Spleen (tissue), 11 donors: ENCODE measurements around the gene SLC39A11. TPM values are rescaled to one million over a fixed set of nuclear protein-coding genes. Genes with fewer than 3 reads are reported as not detected.
"Not testable (repeated sequence)": the region's sequence is repeated elsewhere in the genome, so short reads cannot be mapped to it uniquely, and the experiment has no call there.

Experiments used
- DNase-seq: peaks from one replicate; pipeline ENCODE4 v3.0.0-alpha.2; 2020
- H3K27ac ChIP-seq, 8 donors: fragments of 200-600 bp; sonication (generic) in 7 of 8; 1 replicate in 4 of 8; 2 replicates in 4 of 8; pipeline versions ENCODE4 v1.5.0 to v1.8.0; 2016 to 2021; ENCODE audit warnings: inconsistent platforms in 4 of 8, mild to moderate bottlenecking in 4 of 8, moderate library complexity in 1 of 8
- H3K27me3 ChIP-seq, 7 donors: fragments of 200-600 bp; sonication (generic) in 6 of 7; replicated peaks in 1 of 7; 1 replicate in 4 of 7; 2 replicates in 3 of 7; pipeline versions ENCODE4 v1.5.0 to v1.8.0; 2016 to 2021; ENCODE audit warnings: inconsistent platforms in 3 of 7, mild to moderate bottlenecking in 1 of 7
- H3K36me3 ChIP-seq, 6 donors: fragments of 200-600 bp; sonication (generic) in 5 of 6; 1 replicate in 4 of 6; 2 replicates in 2 of 6; pipeline versions ENCODE4 v1.5.0 to v1.8.0; 2016 to 2021; ENCODE audit warnings: inconsistent platforms in 2 of 6
- H3K4me1 ChIP-seq, 6 donors: fragments of 200-600 bp; sonication (generic) in 5 of 6; 1 replicate in 3 of 6; 2 replicates in 3 of 6; pipeline versions ENCODE4 v1.5.0 to v1.8.0; 2016 to 2021; ENCODE audit warnings: inconsistent platforms in 3 of 6
- H3K4me3 ChIP-seq, 8 donors: fragments of 200-600 bp; sonication (generic) in 7 of 8; 1 replicate in 4 of 8; 2 replicates in 4 of 8; pipeline versions ENCODE4 v1.5.0 to v1.8.0; 2016 to 2021; ENCODE audit warnings: inconsistent platforms in 4 of 8, mild to moderate bottlenecking in 4 of 8, moderate library complexity in 2 of 8
- H3K9me3 ChIP-seq, 8 donors: fragments of 200-600 bp; sonication (generic) in 7 of 8; 1 replicate in 4 of 8; 2 replicates in 4 of 8; pipeline versions ENCODE4 v1.5.0 to v1.8.0; 2016 to 2021; ENCODE audit warnings: inconsistent platforms in 4 of 8
- CTCF ChIP-seq, 11 experiments: fragments of 200-600 bp in 7 of 11; fragments of 450-650 bp in 4 of 11; sonication (generic) in 4 of 11; IDR thresholded peaks in 8 of 11; conservative IDR thresholded peaks in 3 of 11; 1 replicate in 7 of 11; 2 replicates in 4 of 11; pipeline versions ENCODE4 v1.4.0 to v1.8.0; 2016 to 2021; ENCODE audit warnings: antibody characterized with exemption in 11 of 11, inconsistent platforms in 4 of 11, mild to moderate bottlenecking in 1 of 11
- POLR2A ChIP-seq, 3 donors: fragments of 450-650 bp; IDR thresholded peaks; one replicate each; pipeline ENCODE4 v1.5.1; 2017; ENCODE audit warnings: antibody characterized with exemption in 3 of 3, mild to moderate bottlenecking in 1 of 3
- POLR2AphosphoS5 ChIP-seq, 3 donors: sonication (generic); formaldehyde crosslinking; IDR thresholded peaks; one replicate each; pipeline ENCODE4 v1.5.1; 2017; ENCODE audit warnings: antibody characterized with exemption in 3 of 3
- WGBS, 5 donors: extraction: QIAGEN DNeasy Blood & Tissue Kit in 3 of 5; methylation state at CpG; one replicate each; pipeline versions ENCODE4 v1.1.5 to v1.1.7; 2013 to 2018; 5-methylcytosine and 5-hydroxymethylcytosine counted together
- intact Hi-C: fragments of 100-400 bp; cut with DNase I; formaldehyde crosslinking; loops from one replicate; pipeline ENCODE4 v1.15.0; 2023; ENCODE audit warnings: low total_unique reads
- polyA plus RNA-seq, 3 donors: library from polyadenylated mRNA; stranded (reverse); fragments of 200-250 nt; gene quantifications; one replicate each; pipeline ENCODE4 v1.2.1, GENCODE V29; 2013
- total RNA-seq, 7 donors: library from RNA; depleted of rRNA in 3 of 7; stranded (reverse); fragments of >200 nt in 3 of 7; fragmentation: NEBNext Ultra II Directional in 4 of 7; extraction: Animal tissue kit (Norgen Biotek cat#: 25700) in 4 of 7; gene quantifications; one replicate each; pipeline versions ENCODE4 v1.1.0 to v1.2.1, GENCODE V29; 2016 to 2021
- donor health status: healthy with polysubstance abuse.
- donor health status: DM: no; HTN: no; CAD: no; lungs with moderate emphysema.
- donor health status: DM: no; HTN: no; CAD: no.
- donor health status: Bipolar disorder and iron deficiency.
- donor health status: healthy.
- donor health status: DM: no; HTN: no; CAD: no.
- donor health status: DM: yes; HTN: yes; CAD: no.

Gene SLC39A11
- total and polyA plus RNA-seq, 10 donors: 4.1 to 45.2 (median 27.8) TPM

- H3K9me3 ChIP-seq: no peaks in the 10 kb centered on the region
- peaks cover 0 to 94% (median 2%) of the 10 kb centered on the region in 6 donors for H3K36me3 ChIP-seq
- no peaks in the 10 kb centered on the region for H3K4me1 ChIP-seq
- intact Hi-C loops: no loop called here
- WGBS, 5 donors: 86 to 97% (median 93%) methylated on average over 6 of the region's 6 CpGs
- no peaks in the 10 kb centered on the region for H3K27me3 ChIP-seq
- TF ChIP-seq POLR2A (IDR thresholded peaks at IDR 0.05) (no peak), POLR2AphosphoS5 (IDR thresholded peaks at IDR 0.05) (no peak), CTCF (IDR thresholded peaks at IDR 0.05 in 8 of 11, conservative IDR thresholded peaks at IDR 0.05 in 3 of 11) (no peak)
- no peak overlapping the region for H3K4me3 ChIP-seq
- H3K27ac ChIP-seq: no peak overlapping the region
- DNase-seq: no peak
Observed at GRCh38 chr17:72942579-72942978, 149.9 kb downstream of the SLC39A11 start.

GRCh38 chr17:72940496-72940895 is 152.0 kb downstream of the SLC39A11 start:
- Histone ChIP-seq H3K27me3 (no peaks in the 10 kb centered on the region), H3K36me3 (peaks cover 0 to 88% (median 4%) of the 10 kb centered on the region in 6 donors), H3K4me3 (no peak overlapping the region), H3K9me3 (no peaks in the 10 kb centered on the region), H3K4me1 (no peaks in the 10 kb centered on the region), H3K27ac (no peak overlapping the region)
- 94 to 98% (median 98%) methylated on average over 11 of the region's 11 CpGs for WGBS, 5 donors
- intact Hi-C loops: no loop called here
- DNase-seq: no peak
- no peak for TF ChIP-seq CTCF (IDR thresholded peaks at IDR 0.05 in 8 of 11, conservative IDR thresholded peaks at IDR 0.05 in 3 of 11)

GRCh38 chr17:72938482-72938881 is 154.0 kb downstream of the SLC39A11 start:
- no peak for DNase-seq
- H3K9me3 ChIP-seq: no peaks in the 10 kb centered on the region
- intact Hi-C loops: no loop called here
- no peak overlapping the region for H3K27ac ChIP-seq
- no peaks in the 10 kb centered on the region for H3K27me3 ChIP-seq
- no peak overlapping the region for H3K4me3 ChIP-seq
- H3K36me3 ChIP-seq: peaks cover 0 to 68% (median 2%) of the 10 kb centered on the region in 6 donors
- H3K4me1 ChIP-seq: no peaks in the 10 kb centered on the region
- WGBS, 5 donors: 83 to 92% (median 85%) methylated on average over 3 of the region's 3 CpGs
- TF ChIP-seq POLR2A (IDR thresholded peaks at IDR 0.05): no peak
- TF ChIP-seq POLR2AphosphoS5 (IDR thresholded peaks at IDR 0.05): no peak
- no peak for TF ChIP-seq CTCF (IDR thresholded peaks at IDR 0.05 in 8 of 11, conservative IDR thresholded peaks at IDR 0.05 in 3 of 11)

- intact Hi-C loops: no loop called here
- H3K36me3 ChIP-seq: peaks cover 0 to 61% (median 2%) of the 10 kb centered on the region in 6 donors
- no peaks in the 10 kb centered on the region for H3K9me3 ChIP-seq
- WGBS, 5 donors: 88 to 90% (median 89%) methylated on average over 5 of the region's 5 CpGs
- H3K27ac ChIP-seq: no peak overlapping the region
- H3K4me1 ChIP-seq: no peaks in the 10 kb centered on the region
- TF ChIP-seq POLR2A (IDR thresholded peaks at IDR 0.05) (no peak), POLR2AphosphoS5 (IDR thresholded peaks at IDR 0.05) (no peak), CTCF (IDR thresholded peaks at IDR 0.05 in 8 of 11, conservative IDR thresholded peaks at IDR 0.05 in 3 of 11) (no peak)
- no peaks in the 10 kb centered on the region for H3K27me3 ChIP-seq
- no peak overlapping the region for H3K4me3 ChIP-seq
- no peak for DNase-seq
Observed at GRCh38 chr17:72937707-72938106, 154.8 kb downstream of the SLC39A11 start.

GRCh38 chr17:72937254-72937653 is 155.2 kb downstream of the SLC39A11 start:
- H3K36me3 ChIP-seq: peaks cover 0 to 56% (median 2%) of the 10 kb centered on the region in 6 donors
- whole genome bisulfite sequencing, 5 donors: 94 to 99% (median 98%) methylated on average over 8 of the region's 8 CpGs
- H3K9me3 ChIP-seq, H3K27ac ChIP-seq, H3K4me3 ChIP-seq, H3K27me3 ChIP-seq, H3K4me1 ChIP-seq, DNase-seq, intact Hi-C loops: not testable (repeated sequence)
